ENCODE results near the gene PTPRD.
"Not testable (repeated sequence)": the region's sequence is repeated elsewhere in the genome, so short reads cannot be mapped to it uniquely, and the experiment has no call there.

PTPRD gene

GRCh38 chr9:10523164-10523563 is 89.6 kb downstream of the PTPRD start:
- Histone ChIP-seq H3K27ac (ENCODE audit: low read depth, low read length) (no peak overlapping the region), H3K27me3 (ENCODE audit: control insufficient read depth in 1 of 2, insufficient read depth in 2 of 2, low read length in 2 of 2) (no peaks in the 10 kb centered on the region), H3K9ac (ENCODE audit: low read depth in 1 of 2, low read length in 2 of 2) (no peak overlapping the region), H3K36me3 (ENCODE audit: control insufficient read depth in 1 of 2, insufficient read depth in 2 of 2, low read length in 2 of 2) (no peaks in the 10 kb centered on the region), H3K9me3 (ENCODE audit: control insufficient read depth in 1 of 2, low read length in 2 of 2) (peaks cover 0 to 2% of the 10 kb centered on the region in 2 donors), H3K4me1 (ENCODE audit: control insufficient read depth in 1 of 2, insufficient read depth in 2 of 2, low read length in 2 of 2) (no peaks in the 10 kb centered on the region), H3K4me3 (ENCODE audit: low read depth in 1 of 2, low read length in 2 of 2) (no peak overlapping the region)

DNA sequence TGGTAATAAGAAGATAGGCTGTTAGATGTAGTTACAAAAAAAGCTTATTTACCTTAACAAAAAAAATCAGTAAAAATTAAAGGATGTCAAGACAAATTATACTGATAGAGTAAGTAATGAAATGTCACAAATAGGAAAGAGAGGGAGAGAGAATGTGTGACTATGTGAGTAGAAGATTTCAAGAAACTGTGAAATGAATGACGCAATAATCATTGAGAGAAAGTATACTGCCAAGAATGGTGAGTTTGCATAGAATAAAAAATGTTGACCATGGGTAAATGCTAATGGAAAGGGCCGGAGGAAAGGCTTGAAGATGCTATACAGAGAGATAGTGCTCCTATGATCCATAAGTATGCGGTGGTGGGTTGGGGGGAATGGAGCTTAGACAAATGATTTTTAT is 100.7 kb downstream of the PTPRD start:
- H3K4me3 ChIP-seq (ENCODE audit: low read depth in 1 of 2, low read length in 2 of 2): no peak overlapping the region
- peaks cover 4 to 5% of the 10 kb centered on the region in 2 donors for H3K9me3 ChIP-seq (ENCODE audit: control insufficient read depth in 1 of 2, low read length in 2 of 2)
- H3K27ac ChIP-seq (ENCODE audit: low read depth, low read length): no peak overlapping the region
- no peaks in the 10 kb centered on the region for H3K27me3 ChIP-seq (ENCODE audit: control insufficient read depth in 1 of 2, insufficient read depth in 2 of 2, low read length in 2 of 2)
- no peak overlapping the region for H3K9ac ChIP-seq (ENCODE audit: low read depth in 1 of 2, low read length in 2 of 2)
- H3K36me3 ChIP-seq (ENCODE audit: control insufficient read depth in 1 of 2, insufficient read depth in 2 of 2, low read length in 2 of 2): no peaks in the 10 kb centered on the region
- no peaks in the 10 kb centered on the region for H3K4me1 ChIP-seq (ENCODE audit: control insufficient read depth in 1 of 2, insufficient read depth in 2 of 2, low read length in 2 of 2)

DNA sequence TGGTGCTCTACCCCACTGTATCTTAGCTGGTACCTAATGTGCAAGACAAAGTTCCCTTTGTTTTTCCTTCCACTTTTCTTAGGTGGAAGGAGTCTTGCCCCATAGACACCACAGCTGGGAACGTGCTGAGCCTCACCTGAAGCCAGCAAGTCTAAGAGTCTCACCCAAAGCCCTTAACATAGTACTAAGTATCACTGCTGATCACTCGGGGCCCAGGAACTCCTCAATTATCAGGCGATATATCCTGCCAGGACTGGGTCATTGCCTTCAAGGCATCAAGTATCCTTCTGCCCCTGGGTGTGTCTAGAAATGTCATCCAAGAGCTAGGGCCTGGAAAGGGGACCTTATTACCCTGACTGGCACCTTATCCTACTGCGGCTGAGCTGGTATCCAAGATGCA is 123.9 kb downstream of the PTPRD start:
- Histone ChIP-seq H3K4me1 (ENCODE audit: control insufficient read depth in 1 of 2, insufficient read depth in 2 of 2, low read length in 2 of 2) (no peaks in the 10 kb centered on the region), H3K9me3 (ENCODE audit: control insufficient read depth in 1 of 2, low read length in 2 of 2) (peaks cover 0 to 4% of the 10 kb centered on the region in 2 donors), H3K27ac (ENCODE audit: low read depth, low read length) (no peak overlapping the region)

GRCh38 chr9:10479172-10479571 is 133.6 kb downstream of the PTPRD start:
- Histone ChIP-seq H3K9me3 (ENCODE audit: control insufficient read depth in 1 of 2, low read length in 2 of 2) (peaks cover 0 to 3% of the 10 kb centered on the region in 2 donors), H3K4me1 (ENCODE audit: control insufficient read depth in 1 of 2, insufficient read depth in 2 of 2, low read length in 2 of 2) (no peaks in the 10 kb centered on the region), H3K4me3 (ENCODE audit: low read depth in 1 of 2, low read length in 2 of 2) (no peak overlapping the region), H3K9ac (ENCODE audit: low read depth in 1 of 2, low read length in 2 of 2) (no peak overlapping the region), H3K27ac (ENCODE audit: low read depth, low read length) (no peak overlapping the region), H3K36me3 (ENCODE audit: control insufficient read depth in 1 of 2, insufficient read depth in 2 of 2, low read length in 2 of 2) (no peaks in the 10 kb centered on the region), H3K27me3 (ENCODE audit: control insufficient read depth in 1 of 2, insufficient read depth in 2 of 2, low read length in 2 of 2) (no peaks in the 10 kb centered on the region)

More for the DNA sequence above, 123.9 kb downstream of the PTPRD start:
- no peak overlapping the region for H3K4me3 ChIP-seq (ENCODE audit: low read depth in 1 of 2, low read length in 2 of 2)
- H3K36me3 ChIP-seq (ENCODE audit: control insufficient read depth in 1 of 2, insufficient read depth in 2 of 2, low read length in 2 of 2): no peaks in the 10 kb centered on the region
- no peak overlapping the region for H3K9ac ChIP-seq (ENCODE audit: low read depth in 1 of 2, low read length in 2 of 2)
- no peaks in the 10 kb centered on the region for H3K27me3 ChIP-seq (ENCODE audit: control insufficient read depth in 1 of 2, insufficient read depth in 2 of 2, low read length in 2 of 2)

- H3K27ac ChIP-seq (ENCODE audit: low read depth, low read length); H3K9me3 ChIP-seq (ENCODE audit: control insufficient read depth in 1 of 2, low read length in 2 of 2); H3K27me3 ChIP-seq (ENCODE audit: control insufficient read depth in 1 of 2, insufficient read depth in 2 of 2, low read length in 2 of 2); H3K4me1 ChIP-seq (ENCODE audit: control insufficient read depth in 1 of 2, insufficient read depth in 2 of 2, low read length in 2 of 2); H3K9ac ChIP-seq (ENCODE audit: low read depth in 1 of 2, low read length in 2 of 2); H3K4me3 ChIP-seq (ENCODE audit: low read depth in 1 of 2, low read length in 2 of 2); H3K36me3 ChIP-seq (ENCODE audit: control insufficient read depth in 1 of 2, insufficient read depth in 2 of 2, low read length in 2 of 2): not testable (repeated sequence)
These were observed 163.6 kb downstream of the PTPRD start for GRCh38 chr9:10449201-10449617.

DNA sequence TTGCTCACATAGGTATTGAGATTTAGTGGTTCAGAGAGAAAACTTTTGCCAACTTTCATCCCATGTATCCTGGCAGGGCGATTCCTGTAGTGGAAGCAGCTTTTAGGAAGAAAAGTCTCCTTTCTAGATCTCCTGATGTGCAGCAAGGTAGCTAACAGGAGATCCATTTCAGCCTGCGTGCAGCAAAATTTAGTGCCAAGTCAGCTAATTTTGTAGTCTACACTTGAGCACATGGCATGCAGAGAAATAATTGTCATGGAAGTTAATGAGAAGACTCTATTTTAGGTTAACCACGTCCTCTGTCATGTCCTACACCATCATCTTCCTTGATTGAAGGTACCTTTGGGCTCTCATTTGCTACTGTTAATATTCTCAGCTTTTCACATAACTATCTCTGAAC is 165.8 kb downstream of the PTPRD start:
- Histone ChIP-seq H3K36me3 (ENCODE audit: control insufficient read depth in 1 of 2, insufficient read depth in 2 of 2, low read length in 2 of 2) (no peaks in the 10 kb centered on the region), H3K9ac (ENCODE audit: low read depth in 1 of 2, low read length in 2 of 2) (no peak overlapping the region), H3K9me3 (ENCODE audit: control insufficient read depth in 1 of 2, low read length in 2 of 2) (peaks cover 0 to 5% of the 10 kb centered on the region in 2 donors), H3K27me3 (ENCODE audit: control insufficient read depth in 1 of 2, insufficient read depth in 2 of 2, low read length in 2 of 2) (no peaks in the 10 kb centered on the region), H3K4me1 (ENCODE audit: control insufficient read depth in 1 of 2, insufficient read depth in 2 of 2, low read length in 2 of 2) (no peaks in the 10 kb centered on the region), H3K4me3 (ENCODE audit: low read depth in 1 of 2, low read length in 2 of 2) (no peak overlapping the region), H3K27ac (ENCODE audit: low read depth, low read length) (no peak overlapping the region)

- peaks cover 0 to 5% of the 10 kb centered on the region in 2 donors for H3K9me3 ChIP-seq (ENCODE audit: control insufficient read depth in 1 of 2, low read length in 2 of 2)
- no peaks in the 10 kb centered on the region for H3K27me3 ChIP-seq (ENCODE audit: control insufficient read depth in 1 of 2, insufficient read depth in 2 of 2, low read length in 2 of 2)
- no peaks in the 10 kb centered on the region for H3K4me1 ChIP-seq (ENCODE audit: control insufficient read depth in 1 of 2, insufficient read depth in 2 of 2, low read length in 2 of 2)
- no peak overlapping the region for H3K9ac ChIP-seq (ENCODE audit: low read depth in 1 of 2, low read length in 2 of 2)
- H3K4me3 ChIP-seq (ENCODE audit: low read depth in 1 of 2, low read length in 2 of 2): no peak overlapping the region
- H3K27ac ChIP-seq (ENCODE audit: low read depth, low read length): no peak overlapping the region
- H3K36me3 ChIP-seq (ENCODE audit: control insufficient read depth in 1 of 2, insufficient read depth in 2 of 2, low read length in 2 of 2): no peaks in the 10 kb centered on the region
These were observed 169.0 kb downstream of the PTPRD start for GRCh38 chr9:10443868-10444204.

DNA sequence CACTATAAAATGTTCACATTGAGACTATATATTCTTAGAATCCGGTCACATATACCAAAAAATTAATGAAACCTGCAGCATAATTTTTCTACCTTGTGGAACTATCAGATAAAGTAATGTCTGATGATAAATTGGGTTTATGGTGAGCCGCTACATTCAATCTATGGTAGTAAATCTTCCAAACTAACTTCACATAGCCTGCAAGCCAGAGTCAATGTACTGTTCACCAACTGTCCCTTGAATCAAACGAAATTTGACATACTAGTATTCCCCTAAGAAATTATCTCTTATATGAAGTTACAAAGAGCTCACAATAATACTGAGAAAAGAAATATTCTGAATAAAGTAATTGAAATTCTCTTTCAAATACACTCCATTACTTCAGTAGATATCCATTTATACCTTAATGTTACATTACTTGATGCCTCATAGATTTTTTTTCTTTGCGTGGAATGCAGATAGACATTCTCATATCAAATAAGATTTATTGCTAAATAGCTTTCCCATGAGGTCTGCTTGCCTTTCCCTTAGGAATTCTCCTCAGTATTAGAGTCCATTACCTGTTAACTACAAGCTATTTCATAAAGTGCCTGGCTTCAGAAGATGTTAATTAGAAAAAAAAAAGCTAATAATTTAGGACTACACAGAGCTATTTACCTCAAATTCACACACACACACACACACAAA is 169.5 kb downstream of the PTPRD start:
- Histone ChIP-seq H3K9me3 (ENCODE audit: control insufficient read depth in 1 of 2, low read length in 2 of 2) (peaks cover 0 to 5% of the 10 kb centered on the region in 2 donors), H3K27ac (ENCODE audit: low read depth, low read length) (no peak overlapping the region), H3K4me3 (ENCODE audit: low read depth in 1 of 2, low read length in 2 of 2) (no peak overlapping the region), H3K27me3 (ENCODE audit: control insufficient read depth in 1 of 2, insufficient read depth in 2 of 2, low read length in 2 of 2) (no peaks in the 10 kb centered on the region), H3K4me1 (ENCODE audit: control insufficient read depth in 1 of 2, insufficient read depth in 2 of 2, low read length in 2 of 2) (no peaks in the 10 kb centered on the region), H3K9ac (ENCODE audit: low read depth in 1 of 2, low read length in 2 of 2) (no peak overlapping the region), H3K36me3 (ENCODE audit: control insufficient read depth in 1 of 2, insufficient read depth in 2 of 2, low read length in 2 of 2) (no peaks in the 10 kb centered on the region)

GRCh38 chr9:10438955-10439354 is 173.8 kb downstream of the PTPRD start:
- H3K27me3 ChIP-seq (ENCODE audit: control insufficient read depth in 1 of 2, insufficient read depth in 2 of 2, low read length in 2 of 2): no peaks in the 10 kb centered on the region
- no peak overlapping the region for H3K27ac ChIP-seq (ENCODE audit: low read depth, low read length)
- no peak overlapping the region for H3K9ac ChIP-seq (ENCODE audit: low read depth in 1 of 2, low read length in 2 of 2)
- no peaks in the 10 kb centered on the region for H3K4me1 ChIP-seq (ENCODE audit: control insufficient read depth in 1 of 2, insufficient read depth in 2 of 2, low read length in 2 of 2)
- H3K9me3 ChIP-seq (ENCODE audit: control insufficient read depth in 1 of 2, low read length in 2 of 2): no peaks in the 10 kb centered on the region
- no peaks in the 10 kb centered on the region for H3K36me3 ChIP-seq (ENCODE audit: control insufficient read depth in 1 of 2, insufficient read depth in 2 of 2, low read length in 2 of 2)
- H3K4me3 ChIP-seq (ENCODE audit: low read depth in 1 of 2, low read length in 2 of 2): no peak overlapping the region

DNA sequence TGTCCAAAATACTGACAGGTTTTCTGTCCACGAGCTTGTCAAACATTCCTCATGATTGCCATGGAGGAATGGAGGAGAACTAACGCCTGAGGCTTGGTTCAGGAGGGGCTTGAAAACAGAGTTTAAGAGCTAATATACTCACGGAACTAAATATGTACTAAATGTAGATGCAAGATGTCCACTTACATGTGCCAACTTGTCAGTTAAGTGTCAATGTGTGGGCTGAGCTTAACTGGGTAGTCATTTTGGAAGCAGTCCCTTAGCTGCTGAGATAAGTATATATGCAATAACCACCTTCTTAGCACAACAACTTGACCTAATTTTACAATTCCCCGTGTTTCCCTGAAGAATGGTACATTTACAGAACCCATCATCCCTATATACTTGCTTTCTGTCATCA is 176.0 kb downstream of the PTPRD start:
- Histone ChIP-seq H3K9me3 (ENCODE audit: control insufficient read depth in 1 of 2, low read length in 2 of 2) (peaks cover 0 to 4% of the 10 kb centered on the region in 2 donors), H3K27me3 (ENCODE audit: control insufficient read depth in 1 of 2, insufficient read depth in 2 of 2, low read length in 2 of 2) (no peaks in the 10 kb centered on the region), H3K27ac (ENCODE audit: low read depth, low read length) (no peak overlapping the region), H3K36me3 (ENCODE audit: control insufficient read depth in 1 of 2, insufficient read depth in 2 of 2, low read length in 2 of 2) (no peaks in the 10 kb centered on the region), H3K4me1 (ENCODE audit: control insufficient read depth in 1 of 2, insufficient read depth in 2 of 2, low read length in 2 of 2) (no peaks in the 10 kb centered on the region), H3K4me3 (ENCODE audit: low read depth in 1 of 2, low read length in 2 of 2) (no peak overlapping the region), H3K9ac (ENCODE audit: low read depth in 1 of 2, low read length in 2 of 2) (no peak overlapping the region)

DNA sequence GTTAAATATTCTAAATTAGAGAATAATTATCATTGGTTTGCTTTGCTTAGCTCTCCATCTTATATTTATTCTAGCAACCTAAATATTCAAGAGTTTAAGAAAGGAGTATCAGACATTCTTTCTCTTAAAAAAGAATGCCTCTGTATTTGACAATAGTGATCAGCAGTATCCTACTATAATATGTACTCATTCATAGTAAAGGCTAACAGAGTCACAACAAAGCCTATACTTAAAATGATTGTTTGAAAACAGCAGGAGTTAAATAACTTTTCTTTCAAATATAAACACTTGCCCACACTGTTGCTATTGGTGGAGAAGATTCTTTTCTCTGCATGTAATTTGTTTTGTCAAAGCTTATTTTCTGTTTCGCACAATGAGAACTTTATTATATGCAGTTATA is 178.4 kb downstream of the PTPRD start:
- H3K9me3 ChIP-seq (ENCODE audit: control insufficient read depth in 1 of 2, low read length in 2 of 2): peaks cover 0 to 4% of the 10 kb centered on the region in 2 donors
- H3K4me3 ChIP-seq (ENCODE audit: low read depth in 1 of 2, low read length in 2 of 2): no peak overlapping the region
- H3K36me3 ChIP-seq (ENCODE audit: control insufficient read depth in 1 of 2, insufficient read depth in 2 of 2, low read length in 2 of 2): no peaks in the 10 kb centered on the region
- no peaks in the 10 kb centered on the region for H3K4me1 ChIP-seq (ENCODE audit: control insufficient read depth in 1 of 2, insufficient read depth in 2 of 2, low read length in 2 of 2)
- no peaks in the 10 kb centered on the region for H3K27me3 ChIP-seq (ENCODE audit: control insufficient read depth in 1 of 2, insufficient read depth in 2 of 2, low read length in 2 of 2)
- no peak overlapping the region for H3K9ac ChIP-seq (ENCODE audit: low read depth in 1 of 2, low read length in 2 of 2)
- no peak overlapping the region for H3K27ac ChIP-seq (ENCODE audit: low read depth, low read length)
